Prostate gland (tissue), 2 donors: ENCODE data around the gene PEX26. TPM values are rescaled to one million over a fixed set of nuclear protein-coding genes. Genes with fewer than 3 reads are reported as not detected.

Experiments used
- DNase-seq: peaks from one replicate; pipeline ENCODE4 v3.0.0-alpha.2; 2019; ENCODE audit warnings: low spot score
- H3K27ac ChIP-seq, 2 donors: fragments of 200-600 bp; sonication (generic); 2 replicates each; pipeline ENCODE4 v1.5.1; 2017 to 2019
- H3K27me3 ChIP-seq: fragments of 200-600 bp; sonication (generic); replicated peaks from 2 replicates; pipeline ENCODE4 v1.5.1; 2019; ENCODE audit not compliant: insufficient read depth
- H3K36me3 ChIP-seq, 2 donors: fragments of 200-600 bp; sonication (generic); 1 replicate in 1 of 2; 2 replicates in 1 of 2; pipeline versions ENCODE4 v1.5.1 to v1.8.1; 2017 to 2019
- H3K4me1 ChIP-seq: fragments of 200-600 bp; sonication (generic); replicated peaks from 2 replicates; pipeline ENCODE4 v1.5.1; 2019
- H3K4me3 ChIP-seq, 2 donors: fragments of 200-600 bp; sonication (generic); 2 replicates each; pipeline ENCODE4 v1.5.1; 2017 to 2019
- H3K9me3 ChIP-seq: fragments of 200-600 bp; sonication (generic); 2 replicates; pipeline ENCODE4 v1.5.1; 2017
- CTCF ChIP-seq, 4 experiments: fragments of 200-600 bp in 2 of 4; fragments of 450-650 bp in 2 of 4; sonication (generic) in 2 of 4; IDR thresholded peaks; 1 replicate in 3 of 4; 2 replicates in 1 of 4; pipeline ENCODE4 v1.5.1; 2016 to 2019; ENCODE audit warnings: antibody characterized with exemption in 4 of 4, mild to moderate bottlenecking in 2 of 4, moderate library complexity in 2 of 4
- POLR2A ChIP-seq: fragments of 450-650 bp; IDR thresholded peaks from one replicate; pipeline ENCODE4 v1.6.1; 2016; ENCODE audit warnings: antibody characterized with exemption, mild to moderate bottlenecking
- POLR2AphosphoS5 ChIP-seq: sonication (generic); formaldehyde crosslinking; IDR thresholded peaks from one replicate; pipeline ENCODE4 v1.6.1; 2017; ENCODE audit warnings: antibody characterized with exemption
- whole genome bisulfite sequencing: methylation state at CpG from one replicate; pipeline ENCODE4 v1.1.5; 2018; 5-methylcytosine and 5-hydroxymethylcytosine counted together
- intact Hi-C: fragments of 100-400 bp; cut with DNase I; formaldehyde crosslinking; loops from one replicate; pipeline ENCODE4 v1.14.2; 2022
- total RNA-seq, 2 donors: library from RNA; depleted of rRNA; stranded (reverse); fragments of >200 nt; gene quantifications; one replicate each; pipeline ENCODE4 v1.1.0, GENCODE V29; 2016

The PEX26 gene
- total RNA-seq, 2 donors from 2014 or later = 34.7 to 38.2 TPM

- TF ChIP-seq POLR2A (no peak), POLR2AphosphoS5 (no peak), CTCF (IDR thresholded peaks at IDR 0.05) (no peak)
- H3K4me3 ChIP-seq = no peak overlapping the region
Measured at GRCh38 chr22:18114976-18115652, 37.3 kb downstream of the PEX26 start.

GRCh38 chr22:18115906-18116371, 38.1 kb downstream of the PEX26 start:
- Histone ChIP-seq H3K9me3 (no peaks in the 10 kb centered on the region), H3K36me3 (no peaks in the 10 kb centered on the region), H3K4me1 (peaks cover 4% of the 10 kb centered on the region), H3K27me3 (no peaks in the 10 kb centered on the region), H3K4me3 (no peak overlapping the region), H3K27ac (no peak overlapping the region)
- 89% methylated on average over 8 of the region's 8 CpGs for WGBS
- no peak for TF ChIP-seq POLR2AphosphoS5
- TF ChIP-seq CTCF (IDR thresholded peaks at IDR 0.05) = no peak
- TF ChIP-seq POLR2A = no peak
- no peak for DNase-seq
- intact Hi-C loops = no loop called here

More at GRCh38 chr22:18114976-18115652, 37.3 kb downstream of the PEX26 start:
- intact Hi-C loops = no loop called here
- no peaks in the 10 kb centered on the region for H3K27me3 ChIP-seq
- WGBS = 92% methylated on average over 15 of the region's 15 CpGs
- H3K4me1 ChIP-seq = peaks cover 6% of the 10 kb centered on the region
- DNase-seq = no peak
- H3K36me3 ChIP-seq = no peaks in the 10 kb centered on the region
- no peaks in the 10 kb centered on the region for H3K9me3 ChIP-seq
- H3K27ac ChIP-seq = no peak overlapping the region

- H3K36me3 ChIP-seq = no peaks in the 10 kb centered on the region
- H3K27me3 ChIP-seq = no peaks in the 10 kb centered on the region
- TF ChIP-seq POLR2AphosphoS5 = no peak
- TF ChIP-seq CTCF (IDR thresholded peaks at IDR 0.05) = no peak
- TF ChIP-seq POLR2A = no peak
- DNase-seq = no peak
- no peaks in the 10 kb centered on the region for H3K9me3 ChIP-seq
- intact Hi-C loops = no loop called here
- no peaks in the 10 kb centered on the region for H3K4me1 ChIP-seq
- H3K4me3 ChIP-seq = no peak overlapping the region
- no peak overlapping the region for H3K27ac ChIP-seq
- 88% methylated on average over 15 of the region's 15 CpGs for WGBS
Measured at GRCh38 chr22:18116634-18117033, 38.8 kb downstream of the PEX26 start.

GRCh38 chr22:18118345-18118915, 40.6 kb downstream of the PEX26 start:
- intact Hi-C loops = no loop called here
- Histone ChIP-seq H3K27ac (no peak overlapping the region), H3K9me3 (no peaks in the 10 kb centered on the region), H3K36me3 (no peaks in the 10 kb centered on the region), H3K4me3 (no peak overlapping the region), H3K27me3 (no peaks in the 10 kb centered on the region), H3K4me1 (no peaks in the 10 kb centered on the region)
- WGBS = 80% methylated on average over 9 of the region's 9 CpGs
- no peak for DNase-seq
- TF ChIP-seq POLR2A (no peak), POLR2AphosphoS5 (no peak), CTCF (IDR thresholded peaks at IDR 0.05) (no peak)
